T47D (cell line): ENCODE measurements around the gene SLC25A21.

Source experiments
- DNase-seq, 2 experiments: peaks; one replicate each; pipeline versions ENCODE4 v3.0.0 to v3.0.0-alpha.2; 2011 to 2012; ENCODE audit warnings: low read depth in 1 of 2, low spot score in 1 of 2
- JUND ChIP-seq: IDR thresholded peaks from 2 replicates; pipeline ENCODE4 v1.6.1; 2012; ENCODE audit warnings: low read depth
- in situ Hi-C: cut with HindIII; loops from 2 replicates; pipeline ENCODE4 v1.10.0; 2016; ENCODE audit warnings: low sequenced_read_pairs, low pct_unique_long_range_greater_than_20kb

SLC25A21 gene

GRCh38 chr14:36649872-36650650 is 522.3 kb downstream of the SLC25A21 start:
- TF ChIP-seq JUND: no peak
- DNase-seq: no peak
- in situ Hi-C loops: no loop called here

GRCh38 chr14:36647824-36648753 is 524.3 kb downstream of the SLC25A21 start:
- in situ Hi-C loops: no loop called here
- TF ChIP-seq JUND: no peak
- DNase-seq: peak; percentile 77 to 82

- DNase-seq: no peak
- in situ Hi-C loops: no loop called here
- TF ChIP-seq JUND: no peak
Measured at GRCh38 chr14:36647417-36647823, 525.0 kb downstream of the SLC25A21 start.

- in situ Hi-C loops: no loop called here
- no peak for DNase-seq
- no peak for TF ChIP-seq JUND
Measured at GRCh38 chr14:36646664-36647416, 525.6 kb downstream of the SLC25A21 start.

GRCh38 chr14:36633580-36633979 is 538.8 kb downstream of the SLC25A21 start:
- in situ Hi-C loops: no loop called here
- no peak for TF ChIP-seq JUND
- no peak for DNase-seq
